ENCODE measurements around the gene USP28.

Gene USP28

GRCh38 chr11:113876798-113877669 is 1.7 kb upstream of the USP28 start:
- DNase-seq = no peak

- no peak for DNase-seq
These were observed 864 bp upstream of the USP28 start for GRCh38 chr11:113876074-113876797.

GRCh38 chr11:113874581-113875233 is 665 bp downstream of the USP28 start:
- peak; percentile 8 for DNase-seq

- DNase-seq = no peak
These were observed 1.3 kb downstream of the USP28 start for GRCh38 chr11:113874096-113874495.

- DNase-seq = peak; percentile 29
These were observed 2.1 kb downstream of the USP28 start for GRCh38 chr11:113873236-113873626.

GRCh38 chr11:113871336-113871735 is 4.0 kb downstream of the USP28 start:
- DNase-seq = no peak

- DNase-seq = no peak
These were observed 7.4 kb downstream of the USP28 start for GRCh38 chr11:113867843-113868503.

GRCh38 chr11:113865873-113866272 is 9.5 kb downstream of the USP28 start:
- no peak for DNase-seq

- DNase-seq = no peak
These were observed 11.0 kb downstream of the USP28 start for GRCh38 chr11:113864410-113864809.

- DNase-seq = peak; percentile 36
These were observed 12.9 kb downstream of the USP28 start for GRCh38 chr11:113862435-113862834.

- no peak for DNase-seq
These were observed 15.7 kb downstream of the USP28 start for GRCh38 chr11:113859665-113860064.

- no peak for DNase-seq
These were observed 18.2 kb downstream of the USP28 start for GRCh38 chr11:113856966-113857759.

- DNase-seq = no peak
These were observed 19.6 kb downstream of the USP28 start for GRCh38 chr11:113855803-113856202.

GRCh38 chr11:113850188-113850587 is 25.2 kb downstream of the USP28 start:
- no peak for DNase-seq

GRCh38 chr11:113849713-113850112 is 25.7 kb downstream of the USP28 start:
- DNase-seq = no peak

- DNase-seq = no peak
These were observed 27.8 kb downstream of the USP28 start for GRCh38 chr11:113847580-113847979.

- no peak for DNase-seq
These were observed 28.3 kb downstream of the USP28 start for GRCh38 chr11:113847111-113847510.

GRCh38 chr11:113841691-113842090 is 33.7 kb downstream of the USP28 start:
- no peak for DNase-seq

GRCh38 chr11:113840932-113841664 is 34.3 kb downstream of the USP28 start:
- DNase-seq = no peak

GRCh38 chr11:113839842-113840241 is 35.5 kb downstream of the USP28 start:
- no peak for DNase-seq

- DNase-seq = no peak
These were observed 37.4 kb downstream of the USP28 start for GRCh38 chr11:113838005-113838404.

Measured in fibroblast of skin of scalp (primary cell).